T-helper 2 cell treated with Interferon-gamma antibody and Interleukin-4, amounts not matched to agents 100 ng/mL and 5 ng/mL, for 36 hours (primary cell): Measurements from ENCODE around the gene CHM. TPM values are rescaled to one million over a fixed set of nuclear protein-coding genes. Genes with fewer than 3 reads are reported as not detected.
"Not testable (repeated sequence)": the region's sequence is repeated elsewhere in the genome, so short reads cannot be mapped to it uniquely, and the experiment has no call there.

Source experiments
- intact Hi-C: fragments of 100-400 bp; cut with micrococcal nuclease; formaldehyde crosslinking; loops from one replicate; pipeline ENCODE4 v1.15.1; 2023
- total RNA-seq: library from RNA; stranded (reverse); gene quantifications from 2 replicates; pipeline ENCODE4 v1.2.3, GENCODE V29; 2022

Gene CHM
- total RNA-seq, 1 donor from 2014 or later: 16.2 TPM

DNA sequence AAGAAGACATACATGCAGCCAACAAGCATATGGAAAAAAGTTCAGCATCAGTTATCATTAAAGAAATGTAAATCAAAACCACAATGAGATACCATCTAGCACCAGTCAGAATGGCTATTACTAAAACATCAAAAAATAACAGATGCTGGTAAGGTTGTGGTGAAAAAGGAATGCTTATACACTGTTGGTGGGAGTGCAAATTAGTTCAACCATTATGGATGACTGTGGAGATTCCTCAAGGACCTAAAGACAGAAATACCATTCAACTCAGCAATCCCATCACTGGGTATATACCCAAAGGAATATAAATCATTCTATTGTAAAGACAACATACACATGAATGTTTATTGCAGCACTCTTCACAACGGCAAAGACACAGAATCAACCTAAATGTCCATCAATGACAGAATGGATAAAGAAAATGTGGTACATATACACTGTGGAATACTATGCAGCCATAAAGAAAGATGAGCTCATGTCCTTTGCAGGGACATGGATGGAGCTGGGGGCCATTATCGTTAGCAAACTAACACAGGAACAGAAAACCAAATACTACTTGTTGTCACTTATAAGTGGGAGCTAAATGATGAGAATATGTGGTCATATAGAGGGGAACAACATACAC, 130.6 kb downstream of the CHM start:
- intact Hi-C loops: not testable (repeated sequence)

DNA sequence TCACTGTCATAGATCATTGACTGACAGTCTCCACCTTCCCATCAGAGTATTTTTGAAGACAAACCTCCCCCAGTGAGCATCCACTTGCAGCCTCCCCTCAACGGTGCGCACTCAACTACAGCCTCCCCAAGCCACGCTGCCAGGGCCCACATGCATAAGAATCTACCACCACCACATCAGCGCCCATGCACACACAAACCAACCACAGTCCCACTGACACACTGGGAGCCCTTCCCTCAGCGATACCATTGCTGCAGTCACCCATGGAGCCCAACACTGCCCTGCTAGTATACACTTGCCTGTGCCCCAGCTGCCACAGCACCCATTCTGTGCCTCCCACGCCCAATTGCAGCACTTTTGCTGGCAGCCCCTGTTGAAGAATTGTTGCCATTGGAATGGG, 132.9 kb downstream of the CHM start:
- intact Hi-C loops: no loop called here

DNA sequence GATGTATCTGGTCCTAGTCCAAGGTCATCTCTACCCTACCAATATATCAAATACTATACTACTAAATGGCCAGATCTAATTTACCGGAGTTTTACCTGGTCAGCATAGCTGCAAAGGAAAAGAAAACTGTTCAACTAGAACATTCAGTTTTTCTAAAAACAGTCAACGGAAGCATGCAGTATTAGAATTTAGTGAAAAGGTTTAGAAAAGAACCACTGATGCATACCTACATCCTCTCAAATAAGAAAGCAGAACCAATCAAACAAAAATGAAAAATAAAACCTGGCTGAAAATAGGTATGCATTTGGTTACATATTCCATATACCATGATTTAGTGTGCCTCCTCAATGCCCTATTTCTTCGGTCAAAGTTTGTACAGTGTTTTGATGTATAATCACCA, 140.0 kb downstream of the CHM start:
- intact Hi-C loops: no loop called here

DNA sequence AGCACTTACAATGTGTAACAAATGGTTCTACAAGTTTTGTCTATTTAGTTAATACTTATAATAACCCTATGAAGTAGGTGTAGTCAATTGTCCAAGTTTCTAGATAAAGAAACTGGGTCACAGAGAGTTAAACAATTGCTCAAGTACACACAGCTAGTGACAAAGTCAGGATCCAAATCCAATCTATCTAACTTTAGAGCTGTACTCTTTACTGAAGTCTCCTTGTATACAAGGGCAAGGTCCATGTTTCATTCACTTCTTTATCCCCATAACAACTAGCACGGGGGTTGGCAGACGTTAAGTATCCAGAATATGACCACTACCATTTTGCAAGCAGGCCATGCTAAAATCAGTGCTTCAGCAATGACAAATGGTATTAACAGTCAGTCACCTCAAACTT, 141.0 kb downstream of the CHM start:
- intact Hi-C loops: no loop called here

DNA sequence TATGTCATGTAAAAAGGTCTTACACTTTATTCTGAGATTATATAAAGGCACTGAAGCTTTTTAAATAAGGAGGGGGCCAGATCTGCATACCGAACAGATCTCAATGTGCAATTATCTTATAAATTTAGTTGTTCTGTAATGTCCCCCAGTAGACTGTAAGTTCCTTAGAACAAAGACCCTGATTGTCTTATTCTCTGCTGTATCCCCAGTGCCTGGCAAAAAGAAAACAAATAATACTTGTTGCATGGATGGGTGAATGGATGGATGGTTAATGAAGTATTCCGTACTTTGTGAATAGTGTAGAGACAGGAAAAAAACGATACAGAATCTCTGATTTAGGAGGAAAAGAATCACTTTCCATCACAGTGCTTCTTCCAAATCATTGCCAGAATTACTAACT, 141.5 kb downstream of the CHM start:
- intact Hi-C loops: no loop called here

DNA sequence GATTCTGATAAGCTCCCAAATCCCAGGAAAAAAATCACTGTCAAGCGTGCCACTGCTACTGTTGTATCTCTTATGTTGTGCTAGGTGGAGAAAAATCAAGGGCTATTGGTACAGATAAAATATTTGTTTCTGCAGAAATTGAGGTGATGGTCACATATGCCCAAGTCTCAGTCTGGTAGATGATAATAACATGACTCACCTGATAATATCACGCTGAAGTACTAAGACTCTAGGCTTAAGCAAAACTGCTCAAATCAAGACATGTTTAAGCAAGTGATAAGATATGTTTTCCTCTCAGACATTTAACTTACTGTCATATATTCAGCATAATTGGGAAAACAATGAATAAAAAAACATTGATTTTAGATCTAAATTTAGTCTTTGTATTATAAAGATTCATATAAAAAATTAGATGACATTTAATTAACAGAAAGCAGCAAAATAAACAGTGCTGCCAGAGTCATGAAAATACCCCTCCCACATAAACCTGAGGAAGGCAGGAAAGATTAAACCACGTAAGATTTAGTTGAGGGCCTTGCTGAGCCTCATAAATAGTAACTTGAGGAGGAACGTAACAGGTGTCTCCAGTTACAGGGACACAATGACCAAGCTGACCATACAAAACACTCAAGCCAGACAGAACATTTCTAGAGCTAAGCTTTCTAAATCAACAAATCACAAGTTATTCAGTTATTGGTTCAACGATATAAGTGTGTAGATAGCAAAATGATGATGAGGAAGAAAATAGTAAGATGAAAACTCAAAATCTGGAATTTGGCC, 143.5 kb downstream of the CHM start:
- intact Hi-C loops: no loop called here

DNA sequence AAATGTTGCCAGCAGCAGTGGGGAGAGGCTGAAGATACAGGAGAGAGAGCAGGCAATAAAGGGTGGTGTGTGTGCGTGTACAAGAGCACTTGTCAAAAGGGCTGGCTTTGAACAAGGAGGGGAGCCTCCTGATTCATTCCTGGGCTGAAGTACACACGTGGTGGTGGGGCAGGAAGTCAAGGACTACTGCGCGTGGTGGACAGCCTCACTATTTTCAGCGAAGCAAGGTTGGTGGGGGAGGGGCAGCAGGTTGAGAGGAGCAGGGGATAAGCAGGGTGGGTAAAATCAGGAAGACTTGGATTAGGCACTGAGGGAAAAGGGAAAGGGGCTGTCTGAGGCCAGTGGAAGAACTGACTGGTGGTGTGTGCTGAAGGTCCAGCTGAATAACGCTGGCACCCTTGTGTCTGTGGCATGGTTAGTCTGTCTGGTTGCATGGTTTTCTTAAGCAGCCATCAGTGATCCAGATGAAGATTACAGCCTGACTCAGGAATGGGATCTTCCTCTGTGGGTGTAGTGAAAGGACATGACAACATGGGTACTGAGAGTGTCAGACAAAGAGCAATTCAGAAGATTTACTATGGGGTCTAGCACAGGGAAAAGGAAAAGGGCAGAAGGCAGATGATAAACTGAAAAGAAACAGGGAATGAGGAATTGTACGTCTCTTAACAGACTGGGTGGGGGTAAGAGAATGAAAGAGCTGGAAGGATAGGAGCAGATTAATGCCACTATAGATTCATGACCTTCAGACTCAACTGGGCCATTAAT, 149.8 kb downstream of the CHM start:
- intact Hi-C loops: no loop called here

DNA sequence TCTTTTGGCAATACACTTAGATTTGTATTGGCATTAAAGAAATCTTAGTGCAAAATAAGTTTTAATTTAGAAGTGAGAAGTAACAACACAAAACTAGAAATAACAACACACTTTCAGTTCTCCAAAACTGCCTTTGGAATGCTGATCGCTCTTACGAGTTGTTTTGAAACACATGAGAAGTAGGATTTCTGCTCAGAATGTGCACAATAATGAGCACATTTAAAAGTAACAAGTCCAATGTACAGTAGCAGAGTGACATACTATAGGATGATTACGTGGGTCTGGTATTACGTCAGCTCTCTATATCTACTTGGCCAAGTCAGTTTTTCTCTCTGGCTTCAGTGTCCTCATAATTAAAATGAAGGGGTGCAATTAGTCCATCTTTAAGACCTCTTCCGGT, 164.8 kb downstream of the CHM start:
- intact Hi-C loops: no loop called here

DNA sequence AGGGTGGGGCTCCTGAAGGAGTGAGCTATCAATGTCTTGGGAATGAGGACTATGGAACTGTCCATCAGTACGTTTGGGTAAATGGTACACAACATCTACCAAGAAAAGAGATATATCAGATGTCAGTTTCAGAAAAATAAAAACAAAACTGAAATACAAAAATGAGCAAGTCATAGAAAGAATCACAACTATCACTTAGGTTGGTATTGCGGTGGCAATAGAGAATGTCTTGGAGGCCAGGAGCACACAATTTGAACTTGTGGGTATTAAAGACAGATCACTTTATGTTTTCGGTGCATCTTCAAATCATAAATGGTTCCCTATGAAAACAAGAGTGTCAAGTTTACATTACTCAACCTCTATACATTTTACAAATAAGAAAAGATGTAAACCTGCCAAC, 176.8 kb downstream of the CHM start:
- intact Hi-C loops: no loop called here

DNA sequence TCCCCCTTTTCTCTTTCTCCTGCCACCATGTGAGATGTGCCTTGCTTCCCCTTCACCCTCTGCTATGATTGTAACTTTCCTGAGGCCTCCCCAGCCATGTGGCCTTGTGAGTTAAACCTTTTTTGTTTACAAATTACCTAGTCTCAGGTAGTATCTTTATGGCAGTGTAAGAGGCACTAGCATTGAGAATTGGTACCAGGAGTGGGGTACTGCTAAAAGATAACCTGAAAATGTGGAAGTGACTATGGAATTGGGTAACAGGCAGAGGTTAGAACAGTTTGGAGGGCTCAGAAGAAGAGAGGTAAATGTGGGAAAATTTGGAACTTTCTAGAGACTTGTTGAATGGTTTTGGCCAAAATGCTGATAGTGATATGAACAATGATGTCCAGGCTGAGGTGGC, 182.0 kb downstream of the CHM start:
- intact Hi-C loops: no loop called here

DNA sequence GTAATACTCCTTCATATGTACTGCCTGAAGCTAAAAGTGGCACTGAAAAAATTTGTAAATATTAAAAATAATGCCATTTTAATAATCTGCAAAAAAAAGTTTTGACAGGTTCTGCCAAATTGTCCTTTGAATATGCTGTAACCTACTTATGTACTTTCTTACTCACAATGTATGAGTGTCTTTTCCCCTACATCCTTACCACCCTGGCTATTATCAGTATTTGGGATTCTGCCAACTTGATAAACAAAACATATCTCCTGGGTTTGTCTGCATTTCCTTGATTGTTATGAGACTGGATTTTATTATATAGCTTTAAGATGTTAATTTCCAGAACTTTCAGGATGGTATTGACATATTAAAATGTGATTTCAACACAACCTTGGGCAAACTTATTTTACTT, 187.9 kb downstream of the CHM start:
- intact Hi-C loops: no loop called here

DNA sequence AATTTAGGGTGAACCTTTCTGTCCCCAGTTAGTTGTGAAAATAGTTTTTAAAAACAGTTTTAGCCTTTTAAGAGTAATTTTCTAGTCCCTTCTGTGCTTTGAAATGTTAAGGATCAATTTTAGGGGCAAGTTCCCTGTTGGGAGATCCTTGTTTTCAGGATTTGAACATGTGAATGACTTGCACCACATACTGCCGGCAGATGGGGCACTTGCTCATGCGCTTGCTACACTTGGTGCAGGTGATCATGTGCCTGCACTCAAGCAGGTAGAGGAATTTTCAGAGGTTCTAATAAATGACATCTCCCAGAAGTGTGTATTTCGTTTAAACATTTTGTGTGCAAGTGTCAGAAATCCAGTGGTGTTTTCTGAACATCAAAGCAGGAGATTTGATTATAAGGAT, 195.9 kb downstream of the CHM start:
- intact Hi-C loops: no loop called here

DNA sequence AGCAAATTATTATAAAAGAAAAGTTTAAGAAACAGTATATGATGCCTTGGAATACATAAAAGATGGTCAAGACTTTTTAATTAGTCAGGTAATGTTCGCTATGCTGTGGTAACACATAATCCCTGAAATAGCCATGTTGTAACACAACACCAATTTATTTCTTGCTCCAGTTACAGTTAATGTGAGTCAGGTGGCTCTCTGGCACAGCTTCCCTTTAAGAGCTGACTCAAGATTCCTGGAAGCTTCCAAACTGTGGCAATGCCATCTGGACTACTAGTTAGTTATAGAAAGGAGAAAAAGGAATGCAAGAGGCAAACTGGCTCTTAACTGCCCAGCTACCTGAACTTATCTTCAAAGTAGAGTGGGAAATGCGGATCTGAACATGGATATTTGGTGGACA, 210.5 kb downstream of the CHM start:
- intact Hi-C loops: no loop called here

DNA sequence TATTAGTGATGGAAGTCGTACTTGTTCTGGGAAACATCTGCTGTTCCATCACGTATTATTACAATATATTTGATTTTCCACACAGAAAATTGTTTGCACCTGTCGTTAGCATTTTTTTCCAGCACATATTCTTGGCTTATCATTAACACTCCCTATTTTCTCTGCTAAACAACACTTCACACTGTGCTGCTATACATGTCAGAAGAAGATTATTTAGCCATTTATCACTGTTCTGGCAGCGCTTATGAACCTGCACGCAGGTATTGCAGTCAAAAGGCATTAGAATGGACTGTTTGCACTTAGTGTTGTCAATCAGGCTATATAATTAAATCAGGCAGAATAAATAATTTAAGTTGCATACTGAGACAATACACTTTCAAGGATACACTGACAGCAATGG, 218.6 kb downstream of the CHM start:
- intact Hi-C loops: no loop called here

DNA sequence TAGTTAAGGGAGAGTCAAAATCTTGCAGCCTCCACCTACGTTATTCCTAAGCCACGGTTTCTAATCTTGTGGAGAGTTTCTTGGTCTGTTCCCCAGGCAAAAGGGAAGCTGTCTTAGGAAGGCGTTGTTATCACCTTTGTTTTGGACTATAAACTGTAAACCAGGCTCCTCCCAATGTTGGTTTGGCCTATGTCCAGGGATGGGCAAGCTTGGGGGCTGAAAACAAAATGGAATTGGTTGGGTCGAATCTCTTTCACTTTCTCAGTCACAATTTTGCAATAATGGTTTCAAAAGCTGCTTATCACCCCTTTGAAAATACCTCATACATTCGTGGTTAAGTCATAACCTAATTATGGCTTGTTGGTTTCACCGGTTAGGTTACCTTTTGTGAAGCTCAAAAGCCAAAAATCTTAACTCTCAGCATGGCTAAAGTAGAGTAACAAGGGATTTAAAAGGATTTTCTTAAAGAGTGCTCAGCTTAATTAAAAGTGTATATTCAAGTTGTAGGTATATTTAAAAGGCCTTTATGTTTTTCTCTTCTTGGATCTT, 232.1 kb downstream of the CHM start:
- intact Hi-C loops: no loop called here

Other genes starting within 250 kb of the CHM start
- not detected in 2 replicates for gene DACH2, start 100.9 kb upstream of the CHM start, total RNA-seq